ENCODE measurements around the gene ANAPC5. TPM values are rescaled to one million over a fixed set of nuclear protein-coding genes. Genes with fewer than 3 reads are reported as not detected.

The ANAPC5 gene
- total RNA-seq, 1 experiment from 2014 or later: 101 TPM

DNA sequence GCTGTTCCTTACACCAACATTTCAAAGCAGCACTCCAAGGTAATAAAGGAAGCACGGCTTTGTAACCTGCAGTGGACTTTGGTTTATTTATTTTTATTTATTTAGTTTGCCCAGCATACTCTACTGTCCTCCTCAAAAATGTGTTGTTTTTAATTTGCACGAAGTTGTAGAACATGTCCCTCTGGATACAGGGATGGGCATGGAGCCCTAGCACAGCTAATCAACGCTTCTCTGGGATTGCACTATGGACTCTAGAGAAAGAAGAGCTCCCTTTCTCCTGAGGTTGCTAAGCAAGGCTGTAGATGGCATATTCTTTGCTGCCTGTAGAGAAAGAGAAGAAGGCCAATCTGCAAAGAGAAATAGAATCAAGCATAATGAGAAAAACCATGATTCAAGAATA lies 5.9 kb upstream of the ANAPC5 start:
- Mint-ChIP-seq H3K27me3 (ENCODE audit: low read depth) (peaks cover 7% of the 10 kb centered on the region), H3K4me3 (no peak overlapping the region), H3K27ac (no peak overlapping the region; a peak in 1 of 7 replicates), H3K9me3 (no peaks in the 10 kb centered on the region), H3K36me3 (ENCODE audit: insufficient read depth in 1 of 3, low read depth in 3 of 3) (no peaks in the 10 kb centered on the region), H3K4me1 (peaks cover 2 to 4% of the 10 kb centered on the region in 2 experiments)
- Histone ChIP-seq H2BK5ac (ENCODE audit: insufficient read length, low read length) (no peak overlapping the region), H4K8ac (replicated peaks; ENCODE audit: insufficient read length, low read depth, low read length) (no peak overlapping the region), H2BK120ac (ENCODE audit: low read depth, low read length, poor library complexity, severe bottlenecking) (no peak overlapping the region), H2BK12ac (ENCODE audit: insufficient read length, low read depth, low read length) (no peak overlapping the region), H4K5ac (ENCODE audit: insufficient read length, low read depth, low read length) (no peak overlapping the region), H3K9me3 (ENCODE audit: control insufficient read depth, low read depth, low read length) (no peaks in the 10 kb centered on the region), H2BK15ac (ENCODE audit: low read depth, low read length) (no peak overlapping the region), H3K79me2 (ENCODE audit: insufficient read depth, low read length) (no peaks in the 10 kb centered on the region), H3K18ac (ENCODE audit: insufficient read length, low read depth, low read length) (no peak overlapping the region), H3K27ac (ENCODE audit: insufficient read length, low read depth, low read length) (no peak overlapping the region), H3K79me1 (ENCODE audit: insufficient read depth, low read depth, low read length, poor library complexity, severe bottlenecking) (no peaks in the 10 kb centered on the region), H2AK5ac (ENCODE audit: insufficient read length, low read length) (no peak overlapping the region), H3K4me2 (ENCODE audit: insufficient read depth, insufficient read length, low read length) (no peak overlapping the region), H2AFZ (ENCODE audit: low read length) (no peak overlapping the region), H3K9ac (ENCODE audit: extremely low read depth, insufficient read length, low read length) (no peak overlapping the region), H2BK20ac (ENCODE audit: low read depth, low read length, poor library complexity, severe bottlenecking) (no peak overlapping the region), H4K20me1 (ENCODE audit: control insufficient read depth, insufficient read depth, insufficient read length) (peaks cover 4% of the 10 kb centered on the region), H3K23ac (ENCODE audit: insufficient read length, low read depth, low read length) (no peak overlapping the region), H3K4me1 (ENCODE audit: insufficient read depth, low read length) (no peaks in the 10 kb centered on the region), H3K4ac (ENCODE audit: low read depth, low read length) (no peak overlapping the region), H3T11ph (ENCODE audit: low read length) (no peak overlapping the region), H3K23me2 (ENCODE audit: insufficient read length, low read depth, low read length, poor library complexity, severe bottlenecking) (no peaks in the 10 kb centered on the region), H3K14ac (ENCODE audit: insufficient read depth, low read length) (no peak overlapping the region), H3K56ac (ENCODE audit: insufficient read length, low read depth, low read length) (no peak overlapping the region), H4K91ac (ENCODE audit: insufficient read length, low read depth, low read length) (no peak overlapping the region), H3K27me3 (ENCODE audit: insufficient read depth, low read length) (no peaks in the 10 kb centered on the region)
- WGBS (ENCODE audit: extremely low coverage, insufficient read length, low lambda C conversion rate): no CpG with 5 or more reads among the region's 3 CpGs
- TF ChIP-seq, protein P1, sequence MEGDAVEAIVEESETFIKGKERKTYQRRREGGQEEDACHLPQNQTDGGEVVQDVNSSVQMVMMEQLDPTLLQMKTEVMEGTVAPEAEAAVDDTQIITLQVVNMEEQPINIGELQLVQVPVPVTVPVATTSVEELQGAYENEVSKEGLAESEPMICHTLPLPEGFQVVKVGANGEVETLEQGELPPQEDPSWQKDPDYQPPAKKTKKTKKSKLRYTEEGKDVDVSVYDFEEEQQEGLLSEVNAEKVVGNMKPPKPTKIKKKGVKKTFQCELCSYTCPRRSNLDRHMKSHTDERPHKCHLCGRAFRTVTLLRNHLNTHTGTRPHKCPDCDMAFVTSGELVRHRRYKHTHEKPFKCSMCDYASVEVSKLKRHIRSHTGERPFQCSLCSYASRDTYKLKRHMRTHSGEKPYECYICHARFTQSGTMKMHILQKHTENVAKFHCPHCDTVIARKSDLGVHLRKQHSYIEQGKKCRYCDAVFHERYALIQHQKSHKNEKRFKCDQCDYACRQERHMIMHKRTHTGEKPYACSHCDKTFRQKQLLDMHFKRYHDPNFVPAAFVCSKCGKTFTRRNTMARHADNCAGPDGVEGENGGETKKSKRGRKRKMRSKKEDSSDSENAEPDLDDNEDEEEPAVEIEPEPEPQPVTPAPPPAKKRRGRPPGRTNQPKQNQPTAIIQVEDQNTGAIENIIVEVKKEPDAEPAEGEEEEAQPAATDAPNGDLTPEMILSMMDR (conservative IDR thresholded peaks at IDR 0.05): no peak
- no peak for DNase-seq
